Pancreas (tissue), 10 donors: ENCODE data around the gene RSPO4. TPM values are rescaled to one million over a fixed set of nuclear protein-coding genes. Genes with fewer than 3 reads are reported as not detected.

Experiments used
- ATAC-seq, 4 donors: fragments of 200-7000 bp; cut with Tn5 transposase; one replicate each; pipeline versions ENCODE4 v1.8.0 to v1.9.1; 2020; ENCODE audit warnings: mild to moderate bottlenecking in 4 of 4, moderate library complexity in 4 of 4
- DNase-seq, 6 donors: peaks; one replicate each; pipeline ENCODE4 v3.0.0-alpha.2; 2020
- FAIRE-seq: peaks from 2 replicates; lab custom pipeline; 2012; peaks lifted over from hg19 to GRCh38; lab: Jason Lieb, UNC
- H3K27ac ChIP-seq, 4 donors: fragments of 200-600 bp; sonication (generic); 1 replicate in 3 of 4; 2 replicates in 1 of 4; pipeline versions ENCODE4 v1.5.0 to v1.8.0; 2020
- H3K27me3 ChIP-seq, 4 donors: fragments of 200-600 bp; one replicate each; pipeline ENCODE4 v1.8.0; 2021
- H3K36me3 ChIP-seq, 3 donors: fragments of 200-600 bp; sonication (generic) in 1 of 3; one replicate each; pipeline versions ENCODE4 v1.5.0 to v1.8.0; 2020 to 2021
- H3K4me1 ChIP-seq, 3 donors: fragments of 200-600 bp; one replicate each; pipeline ENCODE4 v1.8.0; 2021
- H3K4me3 ChIP-seq, 4 donors: fragments of 200-600 bp; sonication (generic) in 2 of 4; one replicate each; pipeline versions ENCODE4 v1.5.0 to v1.8.0; 2020 to 2021
- H3K9me3 ChIP-seq, 4 donors: fragments of 200-600 bp; one replicate each; pipeline ENCODE4 v1.8.0; 2021
- CTCF ChIP-seq, 4 donors: fragments of 200-600 bp; sonication (generic) in 3 of 4; IDR thresholded peaks; one replicate each; pipeline versions ENCODE4 v1.5.0 to v1.8.0; 2021; ENCODE audit warnings: antibody characterized with exemption in 4 of 4
- WGBS, 2 donors: extraction: QIAGEN DNeasy Blood & Tissue Kit; methylation state at CpG; one replicate each; pipeline ENCODE4 v1.1.7; 2013; 5-methylcytosine and 5-hydroxymethylcytosine counted together
- intact Hi-C, 3 donors: fragments of 100-400 bp; cut with DNase I; formaldehyde crosslinking; loops; one replicate each; pipeline versions ENCODE4 v1.11.1 to v1.14.2; 2022
- polyA plus RNA-seq, 2 donors: library from polyadenylated mRNA; stranded (reverse); fragments of 200-250 nt; gene quantifications; one replicate each; pipeline ENCODE4 v1.2.3, GENCODE V29; 2013
- total RNA-seq, 6 donors: library from RNA; stranded (reverse); fragmentation: NEBNext Ultra II Directional in 4 of 6; extraction: Animal tissue kit (Norgen Biotek cat#: 25700) in 4 of 6; gene quantifications; one replicate each; pipeline versions ENCODE4 v1.2.1 to v1.2.4, GENCODE V29; 2021 to 2023
- donor health status: healthy with polysubstance abuse.
- donor health status: DM: no; HTN: no; CAD: no; lungs with moderate emphysema.
- donor health status: DM: no; HTN: no; CAD: no.
- donor health status: control.
- donor health status: control.
- donor health status: Bipolar disorder and iron deficiency.
- donor health status: DM: yes; HTN: yes; CAD: no.
- donor health status: DM: no; HTN: no; CAD: no.
- donor health status: DM: no; HTN: no; CAD: no.
- donor health status: DM: yes; HTN: yes; CAD: no.

The RSPO4 gene
- total and polyA plus RNA-seq, 8 donors, result 0.08 to 0.28 (median 0.09) TPM; not detected in 3

GRCh38 chr20:951384-952169, 50.5 kb downstream of the RSPO4 start:
- Histone ChIP-seq H3K36me3 (no peaks in the 10 kb centered on the region), H3K27ac (no peak overlapping the region), H3K4me1 (no peaks in the 10 kb centered on the region), H3K4me3 (no peak overlapping the region), H3K9me3 (no peaks in the 10 kb centered on the region), H3K27me3 (peaks cover 0 to 13% (median 0%) of the 10 kb centered on the region in 4 donors)
- no peak for TF ChIP-seq CTCF (IDR thresholded peaks at IDR 0.05)
- 64 to 74% methylated on average over 21 of the region's 21 CpGs for WGBS, 2 donors
- intact Hi-C loops, result no loop called here
- ATAC-seq (peak in 1 of 4 donors; percentile 36), FAIRE-seq (no peak), DNase-seq (no peak)

GRCh38 chr20:949717-950116, 52.4 kb downstream of the RSPO4 start:
- DNase-seq (no peak), FAIRE-seq (no peak), ATAC-seq (no peak)
- peaks cover 0 to 1% (median 0%) of the 10 kb centered on the region in 4 donors for H3K27me3 ChIP-seq
- no peak overlapping the region for H3K4me3 ChIP-seq
- no peak for TF ChIP-seq CTCF (IDR thresholded peaks at IDR 0.05)
- H3K27ac ChIP-seq, result no peak overlapping the region
- H3K9me3 ChIP-seq, result no peaks in the 10 kb centered on the region
- H3K4me1 ChIP-seq, result no peaks in the 10 kb centered on the region
- H3K36me3 ChIP-seq, result no peaks in the 10 kb centered on the region
- WGBS, 2 donors, result 69 to 80% methylated on average over 7 of the region's 7 CpGs
- intact Hi-C loops, result no loop called here

- FAIRE-seq (no peak), DNase-seq (no peak), ATAC-seq (no peak)
- intact Hi-C loops, result no loop called here
- no peaks in the 10 kb centered on the region for H3K36me3 ChIP-seq
- no peaks in the 10 kb centered on the region for H3K4me1 ChIP-seq
- WGBS, 2 donors, result 66 to 70% methylated on average over 8 of the region's 8 CpGs
- H3K27me3 ChIP-seq, result no peaks in the 10 kb centered on the region
- no peaks in the 10 kb centered on the region for H3K9me3 ChIP-seq
- no peak for TF ChIP-seq CTCF (IDR thresholded peaks at IDR 0.05)
- H3K27ac ChIP-seq, result no peak overlapping the region
- H3K4me3 ChIP-seq, result no peak overlapping the region
Measured at GRCh38 chr20:946826-947225, 55.3 kb downstream of the RSPO4 start.

GRCh38 chr20:945841-946240, 56.3 kb downstream of the RSPO4 start:
- no peak for TF ChIP-seq CTCF (IDR thresholded peaks at IDR 0.05)

GRCh38 chr20:944774-945410, 57.2 kb downstream of the RSPO4 start:
- H3K27ac ChIP-seq, result no peak overlapping the region
- no peaks in the 10 kb centered on the region for H3K4me1 ChIP-seq
- intact Hi-C loops, result no loop called here
- FAIRE-seq (no peak), DNase-seq (no peak), ATAC-seq (no peak)
- no peaks in the 10 kb centered on the region for H3K9me3 ChIP-seq
- H3K4me3 ChIP-seq, result no peak overlapping the region
- no peaks in the 10 kb centered on the region for H3K36me3 ChIP-seq
- WGBS, 2 donors, result 54 to 62% methylated on average over 13 of the region's 13 CpGs
- no peak for TF ChIP-seq CTCF (IDR thresholded peaks at IDR 0.05)
- H3K27me3 ChIP-seq, result no peaks in the 10 kb centered on the region

More at GRCh38 chr20:945841-946240, 56.3 kb downstream of the RSPO4 start:
- no peak for DNase-seq
- Histone ChIP-seq H3K36me3 (no peaks in the 10 kb centered on the region), H3K27ac (no peak overlapping the region), H3K4me3 (no peak overlapping the region), H3K27me3 (no peaks in the 10 kb centered on the region), H3K4me1 (no peaks in the 10 kb centered on the region), H3K9me3 (no peaks in the 10 kb centered on the region)
- ATAC-seq, result no peak
- no peak for FAIRE-seq
- intact Hi-C loops, result no loop called here
- WGBS, 2 donors, result 73 to 86% methylated on average over 13 of the region's 13 CpGs
